ENCODE data around the gene AAK1.

GRCh38 chr2:69605284-69605683, 38.3 kb downstream of the AAK1 start:
- TF ChIP-seq CTCF (IDR thresholded peaks at IDR 0.05; ENCODE audit: low read depth, low read length): no peak
- TF ChIP-seq EZH2phosphoT487 (IDR thresholded peaks at IDR 0.05; ENCODE audit: low read depth): no peak

Measured in OCI-LY3 (cell line).